IPS-NIHi7 (cell line): ENCODE results near the gene SLC16A7.
"Not testable (repeated sequence)": the region's sequence is repeated elsewhere in the genome, so short reads cannot be mapped to it uniquely, and the experiment has no call there.

ENCODE experiments used
- DNase-seq: peaks from one replicate; pipeline ENCODE4 v3.0.0; 2012; ENCODE audit warnings: mixed read lengths; ENCODE audit errors: extremely low spot score

The SLC16A7 gene

DNA sequence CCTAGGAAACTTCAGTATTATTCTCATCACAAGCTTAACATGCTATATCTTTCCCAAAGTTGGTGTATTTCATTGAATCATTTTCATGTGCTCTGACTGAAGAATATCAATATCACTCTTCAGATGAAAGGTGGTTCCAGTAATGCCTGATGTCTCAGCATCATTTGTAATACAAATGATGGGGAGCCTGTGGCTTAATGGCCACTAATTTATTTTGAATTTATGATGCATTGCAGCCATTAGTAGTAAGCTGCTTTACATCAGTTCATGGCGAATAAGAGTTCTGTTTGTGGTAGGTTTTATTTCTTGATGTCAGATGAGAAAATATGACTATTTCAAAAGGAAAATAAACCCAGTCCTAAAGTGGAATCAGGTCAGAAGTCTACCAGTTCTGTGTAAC, 139.4 kb downstream of the SLC16A7 start:
- DNase-seq = no peak

DNA sequence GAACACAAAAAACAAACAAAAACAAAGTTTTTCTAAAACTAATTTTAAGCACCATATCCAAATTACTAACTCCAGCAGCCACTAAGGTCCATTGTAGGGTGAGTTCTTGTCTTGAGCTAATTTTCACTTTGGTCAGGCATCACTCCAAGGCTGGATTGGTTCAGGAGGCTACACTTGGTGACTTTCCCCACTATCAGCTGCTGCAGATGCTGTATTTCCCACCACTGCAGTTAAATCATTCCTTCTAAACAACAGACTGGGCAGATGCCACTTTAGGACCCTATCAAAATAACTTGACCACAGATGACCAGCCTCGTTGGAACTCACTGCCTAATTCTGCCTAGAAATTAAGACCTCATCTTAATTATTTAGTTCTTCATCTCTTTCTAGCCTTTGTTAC, 140.5 kb downstream of the SLC16A7 start:
- no peak for DNase-seq

DNA sequence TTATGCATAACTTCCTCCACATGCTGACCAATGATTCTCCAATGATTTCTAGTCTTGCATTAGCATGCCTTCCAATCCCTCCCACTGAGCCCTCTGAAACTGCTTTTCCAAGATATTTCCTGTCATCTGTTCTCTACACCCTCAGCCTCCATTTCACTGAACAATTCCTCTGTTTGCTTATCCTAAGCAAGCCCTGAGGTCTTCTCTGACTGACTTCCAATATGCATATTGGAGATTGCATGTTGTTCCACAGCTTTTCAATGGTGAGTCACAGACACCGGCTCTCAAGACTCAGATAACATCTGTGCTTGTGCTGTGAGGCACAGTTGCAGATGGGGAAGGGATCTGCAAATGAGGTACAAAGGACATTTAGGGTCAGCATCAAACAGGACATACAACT, 141.0 kb downstream of the SLC16A7 start:
- peak; percentile 39 for DNase-seq

DNA sequence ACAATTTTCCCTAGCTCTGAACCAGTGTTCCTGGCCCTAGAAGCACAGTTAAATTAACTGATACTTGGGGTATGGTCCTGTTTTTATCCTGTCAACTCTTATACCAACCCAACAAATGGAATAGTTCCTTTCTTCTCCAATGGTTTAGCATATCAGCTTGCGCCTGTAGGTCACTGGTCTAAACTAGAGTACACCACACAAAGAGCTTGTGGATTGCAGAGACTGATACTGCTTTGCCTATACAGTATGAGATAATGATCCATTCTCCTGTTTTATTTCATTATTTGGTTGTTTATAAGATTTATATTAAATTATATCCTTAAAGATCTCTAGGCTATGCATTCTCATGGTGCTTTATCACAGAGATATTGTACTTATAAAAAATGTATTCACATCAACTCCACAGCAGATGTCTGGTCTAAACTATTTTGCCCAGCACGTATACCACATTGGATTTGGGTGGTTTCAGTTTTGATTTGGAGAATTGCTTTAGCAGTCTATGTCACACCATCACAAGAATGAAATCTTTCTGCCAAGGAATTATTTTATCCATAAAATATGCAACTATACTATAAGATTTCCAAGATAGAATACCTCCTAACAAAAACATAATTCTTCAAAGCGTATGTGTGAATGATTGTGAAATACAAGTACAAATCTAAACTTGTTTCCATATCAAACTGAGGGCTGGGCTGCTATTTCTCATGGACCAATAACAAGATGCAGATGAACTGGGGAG, 142.1 kb downstream of the SLC16A7 start:
- no peak for DNase-seq

DNA sequence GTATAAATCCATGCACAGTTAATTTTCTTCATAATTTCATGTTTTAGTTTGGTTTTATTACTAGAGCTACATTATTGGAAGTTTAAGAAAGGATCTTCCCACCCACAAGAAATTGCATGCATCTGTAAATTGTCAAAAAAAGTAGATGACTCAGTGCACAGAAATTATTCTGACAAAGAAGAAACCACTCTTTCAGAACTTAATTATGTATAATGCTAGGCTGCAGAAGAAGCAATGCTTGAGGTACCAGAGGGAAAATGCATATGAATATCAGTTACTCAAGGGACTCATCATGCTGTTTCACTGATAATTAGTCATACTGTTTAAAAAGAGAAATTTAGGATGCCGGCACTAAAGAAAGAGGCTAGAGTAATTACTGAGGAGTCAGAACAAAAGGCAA, 147.0 kb downstream of the SLC16A7 start:
- DNase-seq = no peak

DNA sequence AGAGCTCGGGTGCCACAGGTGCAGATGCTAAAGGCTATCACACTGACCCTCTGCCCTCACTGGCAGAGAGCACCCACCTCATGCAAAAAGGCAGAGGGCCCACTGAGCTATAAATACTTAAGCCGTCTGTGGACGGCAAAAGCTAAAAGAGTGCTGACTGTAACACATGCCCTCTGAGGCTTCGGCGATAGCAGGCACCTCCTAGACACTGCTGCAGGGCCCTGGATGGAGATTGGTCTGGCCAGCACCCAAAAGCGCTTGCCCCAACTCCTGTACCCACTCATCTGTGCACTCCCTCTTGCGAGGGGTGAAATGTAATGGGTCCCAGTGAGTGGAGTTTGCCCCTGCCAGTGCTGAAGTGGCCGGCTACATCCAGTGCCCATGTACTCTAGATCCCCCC, 148.7 kb downstream of the SLC16A7 start:
- no peak for DNase-seq

DNA sequence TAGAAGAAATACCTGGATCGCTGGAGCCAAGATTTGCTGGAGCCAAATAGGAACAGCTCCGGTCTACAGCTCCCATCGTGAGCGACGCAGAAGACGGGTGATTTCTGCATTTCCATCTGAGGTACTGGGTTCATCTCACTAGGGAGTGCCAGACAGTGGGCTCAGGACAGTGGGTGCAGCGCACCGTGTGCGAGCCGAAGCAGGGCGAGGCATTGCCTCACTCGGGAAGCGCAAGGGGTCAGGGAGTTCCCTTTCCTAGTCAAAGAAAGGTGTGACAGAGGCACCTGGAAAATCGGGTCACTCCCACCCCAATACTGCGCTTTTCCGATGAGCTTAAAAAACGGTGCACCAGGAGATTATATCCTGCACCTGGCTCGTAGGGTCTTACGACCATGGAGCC, 155.3 kb downstream of the SLC16A7 start:
- DNase-seq = not testable (repeated sequence)

DNA sequence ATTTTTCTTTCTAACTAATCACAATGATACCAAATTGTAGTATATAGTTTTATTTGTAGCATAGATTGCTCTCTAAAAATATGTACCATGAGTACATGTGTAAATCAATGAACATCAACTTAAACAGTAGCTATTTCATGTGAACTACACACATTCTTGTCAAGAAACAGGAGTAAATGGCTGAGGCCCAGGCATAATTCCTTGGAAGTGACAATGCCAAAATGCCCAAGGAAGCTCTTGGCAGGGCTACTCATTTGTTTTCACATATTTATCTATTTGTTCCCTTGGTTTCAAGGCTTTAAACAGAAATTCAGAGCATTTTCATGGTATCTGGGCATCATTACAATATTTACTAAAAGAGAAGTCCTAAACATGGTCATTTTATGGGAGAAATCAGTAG, 165.7 kb downstream of the SLC16A7 start:
- no peak for DNase-seq

DNA sequence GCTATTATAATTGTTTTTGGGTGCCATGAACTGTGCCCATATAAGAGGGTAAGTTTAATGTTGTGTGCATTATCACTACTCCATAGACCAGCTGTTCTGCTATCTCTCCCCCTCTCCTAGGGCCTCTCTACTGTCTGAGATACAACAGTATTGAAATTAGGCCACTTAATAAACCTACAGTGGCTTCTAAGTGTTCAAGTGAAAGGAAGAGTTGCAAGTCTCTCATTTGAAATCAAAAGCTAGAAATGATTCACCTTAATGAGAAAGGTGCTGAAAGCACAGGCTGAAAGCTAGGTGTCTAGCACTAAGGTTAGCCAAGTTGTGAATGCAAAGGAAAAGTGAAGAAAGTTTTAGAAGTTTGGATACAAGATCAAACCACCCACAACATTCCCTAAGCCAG, 168.0 kb downstream of the SLC16A7 start:
- no peak for DNase-seq

DNA sequence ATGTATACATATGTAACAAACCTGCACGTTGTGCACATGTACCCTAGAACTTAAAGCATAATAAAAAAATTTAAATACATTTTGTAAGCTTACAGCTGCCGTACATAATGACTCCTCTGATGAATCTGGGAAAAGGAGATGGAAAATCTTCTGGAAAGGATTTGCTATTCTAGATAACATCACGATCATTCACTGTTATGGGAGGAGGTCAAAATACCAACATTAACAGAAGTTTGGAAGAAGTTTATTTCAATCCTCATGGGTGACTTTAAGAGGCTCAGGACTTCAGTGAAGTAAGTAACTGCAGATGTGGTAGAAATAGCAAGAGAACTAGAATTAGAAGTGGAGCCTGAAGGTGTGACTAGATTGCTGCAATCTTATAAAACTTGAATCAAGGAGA, 172.2 kb downstream of the SLC16A7 start:
- DNase-seq = no peak

DNA sequence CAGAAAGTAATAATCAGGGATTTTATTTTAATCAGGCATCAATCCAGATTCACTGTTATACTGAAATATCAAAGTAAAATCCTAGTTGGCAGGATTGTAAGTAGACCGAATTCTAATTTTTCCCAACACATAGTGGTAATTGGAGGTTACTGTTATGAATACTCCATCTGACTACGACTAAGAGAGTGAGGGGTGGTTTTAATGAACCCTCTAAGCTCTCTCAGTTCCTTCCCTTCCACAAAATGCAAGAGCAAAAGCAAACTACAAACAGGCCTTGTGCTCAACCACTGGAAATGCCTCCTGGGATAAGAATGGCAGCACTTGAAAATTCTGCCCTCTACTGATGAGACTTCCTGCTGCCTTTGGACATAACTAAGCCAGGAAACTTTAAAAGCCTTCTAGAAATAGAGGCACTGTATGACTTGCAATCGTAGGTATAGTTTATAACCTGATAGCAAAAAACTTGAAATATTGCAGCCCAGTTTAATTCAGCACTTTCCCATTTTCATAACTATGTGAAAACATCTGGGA, 184.8 kb downstream of the SLC16A7 start:
- DNase-seq = peak; percentile 53

DNA sequence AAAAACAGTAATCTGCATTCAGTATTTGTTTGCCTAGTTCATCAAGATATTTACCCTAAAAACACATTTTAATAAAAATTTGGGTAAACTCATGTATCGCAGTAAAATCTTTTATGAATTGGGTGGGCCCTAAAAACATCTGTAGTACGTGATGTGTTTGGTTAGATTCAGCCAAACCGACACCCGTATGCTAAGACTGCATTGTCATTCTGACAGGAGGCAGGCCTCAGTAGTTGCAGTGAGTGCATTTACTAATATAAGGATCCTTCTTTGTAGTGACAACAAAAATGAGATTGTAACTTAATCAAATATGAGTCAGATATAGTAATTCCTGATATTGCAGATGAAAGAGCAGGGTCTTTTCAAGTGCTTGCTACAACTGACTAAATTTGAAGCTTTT, 191.8 kb downstream of the SLC16A7 start:
- no peak for DNase-seq

DNA sequence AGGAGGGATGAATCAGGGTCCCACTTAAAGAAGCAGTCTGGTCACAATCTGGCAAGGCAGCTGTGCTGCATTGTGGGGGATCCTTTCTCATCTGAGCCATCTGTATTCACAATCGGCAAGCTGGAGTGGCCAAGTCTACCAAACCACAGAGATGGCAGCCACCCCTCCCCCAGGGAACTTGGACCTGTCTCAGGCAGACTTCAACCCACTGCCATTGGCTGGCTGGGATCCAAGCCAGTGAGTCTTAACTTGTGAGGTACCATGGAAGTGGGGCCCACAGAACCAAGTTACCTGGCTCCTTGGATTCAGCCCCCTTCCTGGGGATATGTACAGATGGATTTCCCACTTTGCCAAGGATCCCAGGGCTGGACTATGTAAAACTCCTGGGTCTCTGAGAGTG, 196.8 kb downstream of the SLC16A7 start:
- no peak for DNase-seq

DNA sequence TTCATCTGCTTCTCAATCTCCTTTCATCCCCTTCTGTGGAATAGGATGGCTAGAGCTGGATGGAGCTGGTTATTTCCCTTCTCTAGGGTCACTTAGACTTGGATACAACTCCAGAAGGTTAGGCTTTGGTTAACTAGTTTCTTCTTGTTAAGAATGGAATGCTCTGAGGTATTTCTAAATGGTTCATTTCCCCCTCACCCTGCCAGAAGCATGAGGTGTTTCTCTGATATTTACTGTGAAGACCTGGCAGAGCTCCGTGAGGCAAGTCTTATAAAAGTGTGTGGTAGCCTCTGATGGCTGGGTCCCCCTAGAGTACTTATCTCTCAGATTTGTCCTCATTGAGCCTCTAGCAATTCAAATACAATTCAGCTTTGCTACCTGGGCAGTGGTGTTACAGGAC, 207.9 kb downstream of the SLC16A7 start:
- DNase-seq = no peak

DNA sequence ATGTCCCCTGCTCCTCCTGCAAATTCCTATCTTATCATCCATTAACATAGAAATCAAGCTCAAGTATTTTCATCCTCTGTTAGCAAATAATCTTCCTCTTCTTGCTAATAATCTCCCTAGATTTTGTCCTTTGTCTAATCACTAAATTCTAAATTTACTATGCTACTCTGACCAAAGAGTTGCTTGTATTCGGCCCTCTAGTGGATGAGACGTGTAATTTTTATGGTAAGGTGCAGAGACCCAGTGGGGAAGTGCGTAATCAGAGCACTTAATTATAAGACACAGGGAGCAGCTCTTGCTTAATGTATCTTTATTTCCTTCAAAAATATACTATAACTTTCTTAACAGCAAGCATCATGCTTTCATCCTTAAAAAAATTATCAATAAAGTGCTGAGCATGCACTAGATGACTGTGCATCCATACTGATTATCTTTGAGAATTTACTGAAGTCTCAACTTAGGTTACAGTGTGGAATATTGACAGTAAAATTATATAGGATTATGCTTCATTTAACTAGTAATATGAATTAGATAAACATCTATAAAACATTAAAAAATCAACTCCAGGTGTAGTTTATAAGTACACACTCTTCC, 212.6 kb downstream of the SLC16A7 start:
- DNase-seq = peak; percentile 35

DNA sequence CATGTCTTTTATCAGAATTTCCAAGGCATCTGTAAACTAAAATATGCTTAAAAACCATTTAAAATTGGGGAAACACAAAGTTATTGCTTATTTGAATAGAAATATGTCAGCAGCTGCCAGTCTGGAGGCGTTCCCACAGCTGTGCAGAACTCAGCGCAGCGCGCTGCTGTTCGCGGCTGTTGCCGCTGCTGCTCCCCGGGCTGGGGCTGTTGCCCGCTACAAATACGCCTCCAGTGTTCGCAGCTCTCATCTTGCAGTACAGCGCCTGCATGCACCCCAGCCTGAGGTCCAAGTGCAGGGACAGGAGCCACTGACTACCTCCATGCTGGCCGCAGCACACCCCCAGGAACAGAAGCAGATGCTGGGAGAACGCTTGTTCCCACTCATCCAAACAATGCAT, 216.2 kb downstream of the SLC16A7 start:
- no peak for DNase-seq

DNA sequence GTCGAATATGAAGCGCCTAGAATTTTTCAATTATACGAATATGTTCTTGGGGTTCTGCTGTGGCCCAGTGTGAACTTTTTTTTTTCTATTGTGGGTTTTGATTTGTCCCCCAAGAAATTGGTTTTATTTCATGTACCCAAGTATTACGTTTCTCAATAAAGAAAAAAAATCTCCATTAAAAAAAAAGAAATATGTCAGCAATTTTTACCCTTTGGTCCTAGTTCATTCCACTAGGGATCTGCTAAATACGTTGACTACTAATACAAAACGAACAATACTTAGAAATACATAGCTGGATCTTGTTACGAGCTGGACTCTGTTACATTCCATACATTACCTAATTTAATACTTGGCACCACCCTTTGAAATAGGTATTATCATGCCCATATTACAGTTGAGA, 216.9 kb downstream of the SLC16A7 start:
- no peak for DNase-seq

DNA sequence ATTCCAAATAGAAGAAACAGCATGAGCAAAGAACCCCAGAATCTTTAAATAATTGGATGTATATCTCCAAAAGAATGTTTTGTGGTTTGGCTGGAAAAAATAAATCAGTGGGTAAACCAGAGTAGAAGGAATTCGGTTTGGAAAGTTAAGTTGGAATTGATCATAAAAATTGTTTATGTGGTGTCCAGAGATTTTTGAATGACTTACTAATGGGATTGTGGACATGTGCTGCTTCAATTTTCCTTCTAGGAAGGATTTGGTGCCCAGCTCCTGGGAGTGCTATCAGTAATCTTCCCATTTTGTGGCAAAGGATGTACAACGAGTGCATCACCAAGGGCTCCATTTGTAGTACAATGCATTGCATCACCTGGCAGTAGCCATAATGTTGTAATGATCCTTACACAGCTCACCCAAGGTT, 224.8 kb downstream of the SLC16A7 start:
- DNase-seq = no peak

DNA sequence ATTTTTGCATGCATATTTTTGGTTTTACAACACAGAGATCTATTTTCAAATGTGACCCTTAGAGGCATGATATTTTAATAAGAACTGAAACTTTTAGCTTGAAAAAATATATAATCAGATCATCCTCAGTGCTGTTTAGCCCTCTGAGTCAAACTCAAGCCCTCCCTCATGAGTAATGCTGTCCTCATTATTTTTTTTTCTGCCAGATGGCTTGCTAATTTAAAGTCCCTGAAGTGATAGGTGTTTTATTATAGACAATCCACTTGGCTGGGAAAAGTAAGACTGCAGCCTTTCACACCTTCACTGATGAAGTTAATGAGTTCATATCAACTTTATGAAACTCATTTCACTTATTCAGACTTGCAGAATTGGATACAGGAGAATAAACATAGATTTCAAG, 227.7 kb downstream of the SLC16A7 start:
- no peak for DNase-seq

DNA sequence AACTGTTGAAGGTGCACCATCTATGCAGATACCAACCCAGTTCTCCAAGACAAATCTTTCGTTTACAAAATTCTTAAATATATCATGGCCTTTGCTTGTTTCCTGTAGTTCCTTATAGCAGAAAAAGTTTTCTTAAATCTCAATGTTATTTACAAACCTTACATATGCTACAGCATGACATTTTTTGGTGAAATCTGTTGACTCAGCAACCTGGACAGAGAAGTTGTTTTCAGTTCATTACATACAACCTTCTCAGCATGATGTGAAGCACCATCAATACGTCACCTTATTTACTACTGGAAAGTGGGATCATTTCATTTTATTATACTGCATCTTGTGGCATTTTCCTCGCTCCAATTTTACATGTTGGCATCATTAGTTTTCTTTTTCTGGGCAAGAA, 231.9 kb downstream of the SLC16A7 start:
- DNase-seq = no peak

DNA sequence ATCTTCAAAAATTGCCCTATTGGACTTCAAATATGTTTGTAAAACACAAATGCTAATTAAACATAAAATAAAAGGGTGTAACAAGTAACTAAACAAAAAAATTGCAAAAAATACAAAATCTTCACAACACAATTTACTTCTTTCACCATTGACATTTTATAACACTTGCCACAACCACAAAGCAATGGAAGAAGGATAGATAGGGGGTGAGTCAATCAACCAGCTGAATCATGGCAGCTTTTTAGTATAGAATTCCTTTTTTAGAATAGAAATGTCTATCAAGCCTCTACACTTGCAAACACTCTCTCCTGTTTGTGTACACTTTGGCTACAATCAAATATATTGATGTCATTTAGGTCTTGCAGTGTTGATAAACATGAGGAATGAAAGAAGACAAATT, 232.7 kb downstream of the SLC16A7 start:
- no peak for DNase-seq

DNA sequence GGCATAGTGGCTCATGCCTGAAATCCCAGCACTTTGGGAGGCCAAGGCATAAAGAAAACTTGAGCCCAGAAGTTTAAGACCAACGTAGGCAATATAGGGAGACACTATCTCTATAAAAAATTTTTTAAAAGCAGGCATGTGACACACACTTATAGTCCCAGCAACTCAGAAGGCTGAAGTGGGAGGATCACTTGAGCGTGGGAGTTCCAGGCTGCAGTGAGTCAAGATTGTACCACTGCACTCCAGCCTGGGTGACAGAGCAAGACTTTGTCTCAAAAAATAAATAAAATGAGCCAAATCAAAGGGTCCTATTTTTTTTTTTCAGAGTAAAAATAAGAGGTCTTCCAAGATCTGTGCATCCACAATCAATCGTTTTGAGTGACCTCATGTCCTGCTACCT, 237.6 kb downstream of the SLC16A7 start:
- no peak for DNase-seq

DNA sequence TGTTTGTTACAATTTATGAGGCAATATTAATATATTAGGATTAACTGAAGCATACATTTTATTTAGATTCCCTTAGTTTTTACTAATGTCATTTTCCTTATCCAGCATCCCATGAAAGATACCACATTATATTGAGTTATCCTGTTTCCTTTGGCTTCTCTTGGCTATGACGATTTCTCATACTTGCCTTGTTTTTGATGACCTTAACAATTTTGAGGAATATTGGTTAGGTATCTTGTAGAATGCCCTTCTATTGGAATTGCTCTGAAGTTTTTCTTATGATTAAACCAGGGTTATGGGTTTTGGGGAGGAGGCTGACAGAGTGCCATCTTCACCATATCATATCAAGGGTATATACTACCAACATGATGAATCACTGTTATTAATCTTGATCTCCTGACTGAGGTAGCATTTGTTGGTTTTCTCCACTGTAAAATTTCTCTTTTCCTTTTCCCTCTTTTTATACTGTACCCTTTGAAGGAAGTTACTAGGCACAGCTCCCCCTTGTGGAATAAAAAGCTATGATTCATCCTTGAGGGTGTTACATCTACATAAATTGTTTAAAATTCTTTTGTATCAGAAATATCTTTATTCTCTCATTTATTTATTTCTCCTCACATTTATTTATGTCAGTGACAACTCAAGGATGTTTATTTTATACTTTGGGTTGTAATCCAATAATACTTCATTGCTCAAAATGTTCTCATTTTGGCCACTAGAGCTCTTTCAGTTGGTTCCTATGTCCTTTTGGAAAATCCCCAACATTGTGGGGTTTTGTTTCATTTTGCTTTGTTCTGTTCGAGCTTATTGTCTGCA, 239.0 kb downstream of the SLC16A7 start:
- DNase-seq = peak; percentile 18
